ENCODE measurements around the gene ISY1.
"Not testable (repeated sequence)": the region's sequence is repeated elsewhere in the genome, so short reads cannot be mapped to it uniquely, and the experiment has no call there.

The ISY1 gene

DNA sequence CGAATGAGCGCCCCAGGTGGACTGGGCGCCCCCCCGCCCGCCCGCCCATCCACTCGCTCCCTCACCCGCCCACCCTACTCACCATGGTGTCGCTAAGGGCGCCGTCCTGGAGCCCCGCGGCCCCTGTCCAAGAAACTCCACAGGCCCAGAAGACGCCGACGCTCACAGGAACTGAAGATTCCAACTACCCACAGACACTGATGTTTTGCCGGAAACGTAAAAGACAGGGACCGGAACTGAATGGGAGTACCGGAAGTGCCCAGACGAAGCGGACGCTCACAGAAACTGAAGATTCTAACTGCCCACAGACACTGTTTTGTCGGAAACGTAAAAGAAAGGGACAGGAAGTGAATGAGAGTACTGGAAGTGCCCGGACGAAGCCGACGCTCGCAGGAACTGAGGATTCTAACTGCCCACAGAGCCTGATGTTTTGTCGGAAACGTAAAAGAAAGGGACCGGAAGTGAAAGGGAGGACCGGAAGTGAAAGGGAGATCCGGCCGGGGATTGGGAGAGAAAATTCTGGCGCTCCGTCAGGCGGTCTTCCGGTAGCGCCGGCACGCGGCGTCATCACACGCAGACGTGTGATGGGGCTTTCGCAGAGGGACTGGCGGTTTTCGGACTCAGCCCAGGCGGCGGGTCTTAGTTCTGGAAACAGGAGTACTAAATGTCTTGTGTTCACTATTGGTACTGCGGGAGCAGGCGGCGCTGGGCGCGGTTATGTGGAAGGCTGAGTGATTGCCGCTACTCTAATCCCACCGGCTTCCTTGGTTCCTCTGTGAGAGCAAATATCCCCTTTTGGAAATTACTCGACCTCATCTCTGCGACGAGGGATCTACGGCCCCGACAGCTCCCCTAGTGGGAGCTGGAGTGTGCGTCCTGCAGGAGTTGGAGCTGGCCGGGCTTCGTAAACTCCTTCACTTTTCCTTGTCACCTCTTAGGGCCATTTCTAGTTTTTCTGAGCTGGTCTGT lies at the start of gene ISY1:
ISY1 (minus strand) TSS at position 173 of the 969 bp plus-strand sequence; CDS start at position 85, 88 bp downstream.
- peak; percentile 95 to 96 (median 96) for DNase-seq

DNA sequence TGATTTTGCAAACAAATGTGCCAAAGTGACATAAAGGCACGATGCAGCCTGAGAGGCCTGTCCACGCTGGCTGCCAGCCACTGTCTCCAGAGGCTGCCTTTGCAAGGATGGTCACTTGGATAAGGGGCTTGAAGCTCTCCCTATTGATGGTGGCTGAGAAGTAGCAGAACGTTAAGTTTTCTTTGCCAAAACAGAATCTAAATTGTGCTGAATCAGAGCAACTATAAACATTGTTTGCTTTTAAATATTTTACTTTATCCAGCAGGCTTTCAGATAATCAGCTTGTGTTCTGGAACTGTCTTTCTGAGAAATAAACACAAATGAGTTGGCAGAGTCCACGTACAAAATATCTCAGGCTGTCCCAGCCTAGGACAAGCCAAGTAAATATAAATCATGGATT lies 46.6 kb upstream of the ISY1 start:
- no peak for DNase-seq

DNA sequence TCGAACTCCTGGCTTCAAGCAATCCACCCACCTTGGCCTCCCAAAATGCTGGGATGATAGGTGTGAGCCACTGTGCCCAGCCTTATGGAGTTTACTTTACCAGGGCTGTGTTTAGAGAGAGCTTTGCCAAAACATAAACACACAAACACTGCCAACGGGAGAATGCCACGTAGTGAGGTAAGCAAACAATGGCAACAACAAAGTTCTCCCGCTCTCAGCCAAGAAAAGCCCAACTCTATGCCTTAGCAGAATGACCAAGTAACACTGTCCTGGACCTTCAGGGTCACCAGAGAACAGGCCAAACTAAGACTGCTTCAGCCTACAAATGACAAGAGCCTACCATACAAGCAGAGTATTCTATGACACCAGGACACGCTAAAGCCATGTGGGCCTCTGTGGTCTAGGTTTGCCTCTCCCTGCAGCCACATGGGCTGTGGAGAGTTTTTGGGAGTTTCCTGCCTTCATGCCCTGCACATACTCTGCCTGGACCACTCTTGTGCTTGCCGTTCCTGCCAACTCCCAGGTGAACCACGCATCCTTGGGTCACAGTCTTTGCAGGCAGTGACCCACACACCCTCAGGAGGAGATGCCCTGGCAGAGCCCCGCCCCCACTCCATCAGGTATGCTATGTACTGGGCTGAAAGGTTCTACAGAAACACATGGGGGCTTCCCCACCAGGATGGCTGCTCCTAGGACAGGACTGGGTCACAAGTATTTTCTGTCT lies 44.4 kb upstream of the ISY1 start:
- no peak for DNase-seq

- no peak for DNase-seq
Measured at GRCh38 chr3:129204473-129204872, 43.6 kb upstream of the ISY1 start.

GRCh38 chr3:129199366-129199765 lies 38.5 kb upstream of the ISY1 start:
- DNase-seq = peak in 2 of 3 donors; percentile 41 to 44

- DNase-seq = peak in 1 of 3 donors; percentile 36
Measured at GRCh38 chr3:129197321-129197720, 36.5 kb upstream of the ISY1 start.

GRCh38 chr3:129196601-129197000 lies 35.7 kb upstream of the ISY1 start:
- DNase-seq = no peak

DNA sequence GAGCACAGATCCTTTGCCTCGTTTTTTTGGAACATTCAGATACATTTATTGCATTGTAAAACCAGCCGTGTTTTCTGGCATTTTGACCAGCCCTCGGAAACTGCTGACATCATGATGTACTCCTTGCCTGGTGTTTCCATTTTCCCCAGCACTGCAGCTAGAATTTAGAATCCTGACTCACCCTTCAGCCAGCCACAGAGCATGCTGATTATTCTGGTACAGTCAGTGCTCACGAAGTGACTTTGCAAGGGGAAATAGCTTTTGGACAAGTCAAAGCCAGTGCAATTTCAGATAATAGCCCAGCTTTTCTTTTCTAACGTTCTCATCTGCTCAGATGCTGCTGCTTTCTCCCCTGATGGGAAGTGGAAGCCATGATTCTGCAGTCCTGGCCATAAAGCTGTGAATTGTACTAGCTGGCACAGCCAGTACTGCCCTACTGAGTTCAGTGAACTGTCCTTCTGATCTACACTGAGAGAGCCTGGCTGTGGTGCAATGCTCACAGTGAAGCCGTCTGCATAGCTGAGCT lies 34.9 kb upstream of the ISY1 start:
- DNase-seq = peak; percentile 83 to 93 (median 90)

GRCh38 chr3:129189793-129190192 lies 28.9 kb upstream of the ISY1 start:
- not testable (repeated sequence) for DNase-seq

DNA sequence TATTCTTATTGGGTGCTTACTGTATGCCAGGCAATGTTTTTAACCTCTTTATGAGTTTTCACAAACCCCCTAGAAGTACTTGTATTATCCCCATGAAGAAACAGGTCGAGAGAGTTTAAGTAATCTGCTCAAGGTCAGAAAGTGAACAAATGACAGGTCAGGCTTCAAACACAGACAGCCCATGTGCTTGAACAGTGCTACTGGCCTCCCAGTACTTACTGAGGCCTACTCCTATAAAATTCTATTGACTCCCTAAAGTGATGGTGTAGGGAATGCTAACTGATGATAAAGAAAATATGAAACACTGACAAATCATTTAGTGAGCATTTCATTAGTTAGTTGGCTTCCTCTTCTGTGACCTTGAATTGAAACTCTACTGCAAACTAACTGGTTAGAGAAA lies 27.0 kb upstream of the ISY1 start:
- no peak for DNase-seq

DNA sequence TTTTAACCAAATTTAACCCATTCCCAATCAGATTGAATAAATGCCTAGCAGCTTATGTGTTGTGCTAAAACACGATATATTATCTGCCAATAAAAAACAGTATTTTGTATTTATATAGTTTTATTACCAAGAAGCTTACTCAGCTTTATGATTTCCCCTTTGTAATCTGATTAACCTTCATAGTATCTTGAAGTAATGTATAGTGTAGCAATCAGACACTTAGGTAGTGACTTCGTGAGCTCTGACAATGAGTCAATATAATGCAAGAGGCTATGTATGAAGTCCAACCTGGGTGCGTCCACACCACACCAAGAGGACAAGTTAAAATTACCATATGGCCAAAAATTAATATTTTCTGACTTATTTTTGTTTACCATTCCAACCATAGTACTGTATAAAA lies 24.9 kb upstream of the ISY1 start:
- DNase-seq = peak in 2 of 3 donors; percentile 20 to 42

- DNase-seq = not testable (repeated sequence)
Measured at GRCh38 chr3:129184784-129185542, 24.1 kb upstream of the ISY1 start.

DNA sequence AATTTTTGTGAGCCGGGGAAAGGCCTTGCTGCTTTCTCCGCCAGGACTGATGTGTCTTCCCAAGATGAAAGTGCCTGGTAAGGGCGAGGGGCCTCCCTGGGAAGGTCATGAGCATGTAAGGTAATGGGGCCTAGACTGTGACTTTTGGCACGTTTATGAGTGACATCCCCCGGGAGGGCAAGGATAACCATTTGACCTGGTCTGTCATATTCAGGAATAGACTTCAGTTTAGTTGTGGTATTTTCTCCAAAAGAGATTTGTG lies 23.5 kb upstream of the ISY1 start:
- peak in 1 of 3 donors; percentile 40 for DNase-seq

DNA sequence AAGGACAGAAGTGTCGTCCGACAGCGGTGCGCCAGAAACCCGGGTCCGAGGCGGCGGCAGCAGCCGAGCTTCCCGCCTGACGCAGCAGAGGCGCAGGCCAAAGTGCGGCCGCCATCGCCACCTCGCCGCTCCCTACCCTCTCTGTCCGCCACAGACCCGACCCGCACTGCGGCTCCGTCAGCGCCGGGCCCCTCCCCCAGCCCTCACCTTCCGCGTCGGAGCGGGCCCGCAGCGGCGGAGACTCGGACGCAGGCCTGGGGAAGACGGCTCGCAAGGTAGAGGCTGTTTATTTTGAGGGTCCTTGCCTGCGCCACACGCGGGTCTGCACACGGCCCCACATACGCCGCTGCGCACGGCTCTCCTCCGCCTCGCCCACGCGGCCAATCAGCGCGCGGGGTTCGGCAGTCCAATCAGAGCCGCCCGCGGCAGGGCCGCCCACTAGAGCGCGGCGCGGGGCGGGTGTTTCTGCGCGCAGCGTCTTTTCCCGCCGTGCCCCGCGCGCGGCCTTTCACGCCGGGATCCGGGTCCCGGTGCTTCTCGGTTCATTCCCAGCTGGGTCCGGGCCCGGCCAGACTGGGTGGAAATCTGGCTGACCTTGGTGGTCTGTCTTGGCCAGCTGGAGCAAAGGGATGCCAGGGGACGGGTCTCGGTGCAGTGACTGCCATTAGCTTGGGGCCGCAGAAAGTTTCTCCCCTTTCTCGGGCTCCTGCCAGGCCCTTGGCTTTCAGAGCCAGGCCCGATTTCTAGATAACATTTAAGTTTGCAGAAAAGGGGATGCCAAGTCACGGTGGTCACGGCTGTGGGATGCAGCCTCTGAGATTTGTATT lies 22.9 kb upstream of the ISY1 start, which contains the start of gene CNBP:
CNBP (minus strand) TSS at position 328 of the 827 bp plus-strand sequence. CDS start 12,139 bp downstream, outside the sequence.
- peak; percentile 97 to 100 (median 99) for DNase-seq

DNA sequence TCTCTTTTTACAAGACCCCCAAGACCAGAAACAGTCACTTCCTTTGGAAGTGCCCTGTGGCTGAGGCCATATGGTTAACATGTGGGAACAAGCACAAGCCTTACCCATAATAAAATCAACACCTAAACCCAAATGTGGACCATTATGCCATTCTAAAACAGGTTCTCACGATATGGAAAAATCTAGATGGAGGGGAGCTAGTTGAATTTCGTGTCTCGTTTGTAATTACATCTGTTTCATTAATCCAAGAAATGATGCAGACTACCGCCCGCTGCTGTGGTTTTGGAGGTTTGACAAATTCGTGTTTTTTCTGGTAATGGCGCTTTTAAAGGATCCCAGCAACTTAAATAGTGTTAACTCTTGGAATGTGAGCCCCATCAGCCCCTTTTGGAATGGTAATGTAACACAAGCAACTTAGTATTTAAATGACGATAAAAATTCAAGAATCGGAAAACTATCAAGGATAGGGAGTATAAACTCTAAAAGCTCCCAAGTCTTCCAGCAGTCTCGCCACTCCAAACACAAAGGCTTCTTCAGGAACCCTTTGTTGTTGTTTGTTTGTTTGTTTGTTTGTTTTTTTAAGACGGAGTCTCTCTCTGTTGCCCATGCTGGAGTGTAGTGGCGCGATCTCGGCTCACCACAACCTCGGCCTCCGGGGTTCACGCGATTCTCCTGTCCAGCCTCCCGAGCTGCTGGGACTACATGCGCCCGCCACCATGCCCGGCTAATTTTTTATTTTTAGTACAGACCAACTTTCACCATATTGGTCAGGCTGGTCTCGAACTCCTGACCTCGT lies 21.7 kb upstream of the ISY1 start:
- DNase-seq = peak; percentile 25 to 36 (median 28)

DNA sequence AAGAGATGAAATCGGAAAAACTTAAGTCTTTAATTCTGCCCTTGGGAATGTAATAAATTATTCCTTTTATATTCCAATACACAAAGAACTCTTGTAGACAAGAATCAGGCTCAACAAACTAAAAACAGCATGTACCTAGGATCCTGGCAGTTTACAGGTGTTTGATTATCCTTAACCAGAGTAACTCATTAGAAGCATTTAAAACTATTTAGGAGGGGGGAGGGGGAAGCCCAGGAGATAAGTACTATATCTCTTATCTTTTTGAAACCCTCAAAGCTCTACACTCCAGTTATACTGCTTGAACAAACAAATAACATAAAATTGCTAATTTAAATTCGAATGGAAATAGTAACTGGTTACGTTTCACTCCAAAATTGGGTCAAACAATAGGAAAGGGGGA lies 21.0 kb upstream of the ISY1 start:
- no peak for DNase-seq

GRCh38 chr3:129180461-129180860 lies 19.6 kb upstream of the ISY1 start:
- DNase-seq = no peak

DNA sequence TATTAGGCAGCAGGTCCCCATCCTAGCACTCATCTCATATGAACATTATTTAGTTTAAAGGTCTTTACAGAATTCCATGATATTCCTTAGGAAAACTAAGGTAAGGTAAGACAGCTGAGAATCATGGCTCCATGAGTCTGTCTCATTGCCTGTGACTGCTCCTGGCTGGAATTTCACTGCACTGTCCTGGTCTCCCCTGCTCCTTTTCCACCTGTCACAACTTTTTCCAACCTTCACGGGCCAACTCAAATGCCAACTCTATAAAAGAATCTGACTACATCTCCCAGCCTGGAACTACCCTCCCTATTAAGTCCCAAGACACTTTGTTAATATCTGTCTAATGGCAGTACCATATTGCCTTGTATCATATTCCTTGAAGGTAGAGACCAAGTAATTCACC lies 15.2 kb upstream of the ISY1 start:
- DNase-seq = no peak

DNA sequence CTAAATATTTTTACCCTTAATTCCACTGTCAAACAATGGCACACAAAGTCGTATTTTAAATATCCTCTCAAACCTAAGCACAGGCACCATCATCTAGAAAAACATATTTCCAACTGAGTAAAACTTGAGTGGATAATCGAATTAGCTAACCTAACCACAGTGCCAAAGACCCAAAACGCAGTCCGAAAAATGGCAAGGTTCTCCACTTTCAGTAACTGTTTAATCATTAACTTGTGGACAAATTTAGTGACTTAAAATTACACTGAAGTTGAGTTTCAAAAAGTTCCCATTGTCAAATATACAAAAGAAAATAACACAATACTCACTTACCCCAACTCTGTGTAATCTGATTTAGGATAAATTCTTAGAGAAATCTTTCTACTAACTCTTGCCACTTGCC lies 12.9 kb upstream of the ISY1 start:
- DNase-seq = no peak

- DNase-seq = no peak
Measured at GRCh38 chr3:129173206-129173605, 12.3 kb upstream of the ISY1 start.
